Suprapubic skin (tissue), 4 donors: ENCODE measurements around the gene REPIN1. TPM values are rescaled to one million over a fixed set of nuclear protein-coding genes. Genes with fewer than 3 reads are reported as not detected.

Experiments
- DNase-seq, 2 donors: peaks; one replicate each; pipeline ENCODE4 v3.0.0-alpha.2; 2019; ENCODE audit warnings: low spot score in 2 of 2
- H3K27ac ChIP-seq: fragments of 200-600 bp; sonication (generic); one replicate; pipeline ENCODE4 v1.5.1; 2019
- H3K27me3 ChIP-seq: fragments of 200-600 bp; sonication (generic); one replicate; pipeline ENCODE4 v1.5.1; 2019
- H3K36me3 ChIP-seq: fragments of 200-600 bp; sonication (generic); one replicate; pipeline ENCODE4 v1.5.1; 2019
- H3K4me1 ChIP-seq: fragments of 200-600 bp; sonication (generic); one replicate; pipeline ENCODE4 v1.5.1; 2019
- H3K4me3 ChIP-seq: fragments of 200-600 bp; sonication (generic); one replicate; pipeline ENCODE4 v1.5.1; 2019; ENCODE audit warnings: mild to moderate bottlenecking
- H3K9me3 ChIP-seq: fragments of 200-600 bp; sonication (generic); one replicate; pipeline ENCODE4 v1.5.1; 2019
- CTCF ChIP-seq, 2 donors: fragments of 200-600 bp in 1 of 2; fragments of 450-650 bp in 1 of 2; sonication (generic) in 1 of 2; IDR thresholded peaks; one replicate each; pipeline ENCODE4 v1.5.1; 2016 to 2019; ENCODE audit warnings: antibody characterized with exemption in 2 of 2, mild to moderate bottlenecking in 1 of 2, moderate library complexity in 1 of 2
- EP300 ChIP-seq: sonication (generic); formaldehyde crosslinking; IDR thresholded peaks from one replicate; pipeline ENCODE4 v1.6.1; 2017; ENCODE audit warnings: antibody characterized with exemption
- POLR2A ChIP-seq, 2 donors: fragments of 450-650 bp; IDR thresholded peaks; one replicate each; pipeline ENCODE4 v1.6.1; 2017; ENCODE audit warnings: antibody characterized with exemption in 2 of 2, mild to moderate bottlenecking in 2 of 2, moderate library complexity in 2 of 2
- POLR2AphosphoS5 ChIP-seq, 3 donors: sonication (generic); formaldehyde crosslinking; IDR thresholded peaks; one replicate each; pipeline ENCODE4 v1.6.1; 2017; ENCODE audit warnings: antibody characterized with exemption in 3 of 3
- WGBS: methylation state at CpG from one replicate; pipeline ENCODE4 v1.1.5; 2018; 5-methylcytosine and 5-hydroxymethylcytosine counted together
- total RNA-seq, 4 donors: library from RNA; depleted of rRNA; stranded (reverse); fragments of >200 nt; gene quantifications; one replicate each; pipeline ENCODE4 v1.1.0, GENCODE V29; 2016

The REPIN1 gene
- 10 to 100 TPM; 56.1 to 75.5 (median 73.7) TPM for total RNA-seq

- Histone ChIP-seq H3K4me3 (peak within 1 kb of the TSS; percentile 75), H3K27me3 (no peaks in the 10 kb centered on the region), H3K4me1 (peaks cover 48% of the 10 kb centered on the region), H3K36me3 (peaks cover 22% of the 10 kb centered on the region), H3K27ac (peak within 1 kb of the TSS; percentile 93), H3K9me3 (no peaks in the 10 kb centered on the region)
- TF ChIP-seq POLR2A (IDR thresholded peaks at IDR 0.05) (peak in 1 of 2 donors; percentile 43), POLR2AphosphoS5 (IDR thresholded peaks at IDR 0.05) (peak in 2 of 3 donors; percentile 13 to 82), CTCF (IDR thresholded peaks at IDR 0.05) (no peak)
- under 1% methylated on average over 47 of the region's 85 CpGs for WGBS
- DNase-seq: peak; percentile 94 to 97
Measured at GRCh38 chr7:150368096-150368883, at the start of gene REPIN1. REPIN1 (plus strand) TSS chr7:150368822; CDS start chr7:150369712, 890 bp downstream.

GRCh38 chr7:150321788-150322113, 46.9 kb upstream of the REPIN1 start:
- TF ChIP-seq EP300: no peak
- no peak for TF ChIP-seq CTCF (IDR thresholded peaks at IDR 0.05)
- no peak for TF ChIP-seq POLR2A (IDR thresholded peaks at IDR 0.05)
- TF ChIP-seq POLR2AphosphoS5 (IDR thresholded peaks at IDR 0.05): no peak
- no peaks in the 10 kb centered on the region for H3K9me3 ChIP-seq
- DNase-seq: no peak
- H3K36me3 ChIP-seq: no peaks in the 10 kb centered on the region
- no peak overlapping the region for H3K4me3 ChIP-seq
- H3K27me3 ChIP-seq: no peaks in the 10 kb centered on the region
- WGBS: 89% methylated on average over 3 of the region's 3 CpGs
- H3K27ac ChIP-seq: peak overlapping the region; percentile 8
- H3K4me1 ChIP-seq: peaks cover 33% of the 10 kb centered on the region

- peak overlapping the region; percentile 74 for H3K4me3 ChIP-seq
- no peaks in the 10 kb centered on the region for H3K36me3 ChIP-seq
- WGBS: 70% methylated on average over 4 of the region's 4 CpGs
- H3K27me3 ChIP-seq: no peaks in the 10 kb centered on the region
- no peaks in the 10 kb centered on the region for H3K9me3 ChIP-seq
- DNase-seq: no peak
- peak overlapping the region; percentile 84 for H3K27ac ChIP-seq
- TF ChIP-seq POLR2A (IDR thresholded peaks at IDR 0.05) (no peak), POLR2AphosphoS5 (IDR thresholded peaks at IDR 0.05) (no peak), EP300 (no peak), CTCF (IDR thresholded peaks at IDR 0.05) (no peak)
- peaks cover 33% of the 10 kb centered on the region for H3K4me1 ChIP-seq
Measured at GRCh38 chr7:150322114-150322832, 46.3 kb upstream of the REPIN1 start.

- Histone ChIP-seq H3K4me3 (peak within 1 kb of the TSS; percentile 74), H3K4me1 (peaks cover 33% of the 10 kb centered on the region), H3K9me3 (no peaks in the 10 kb centered on the region), H3K27ac (peak within 1 kb of the TSS; percentile 84), H3K27me3 (no peaks in the 10 kb centered on the region), H3K36me3 (no peaks in the 10 kb centered on the region)
- whole genome bisulfite sequencing: 29% methylated on average over 19 of the region's 82 CpGs
- TF ChIP-seq EP300 (no peak), CTCF (IDR thresholded peaks at IDR 0.05) (peak in 1 of 2 donors; percentile 13), POLR2A (IDR thresholded peaks at IDR 0.05) (no peak)
- no peak for DNase-seq
Measured at GRCh38 chr7:150322833-150323681, 45.6 kb upstream of the REPIN1 start, which contains the start of the genes ACTR3C and LRRC61. ACTR3C (minus strand) TSS chr7:150323545; CDS start chr7:150295296, 28,249 bp downstream. LRRC61 (plus strand) TSS chr7:150323355; CDS start chr7:150336862, 13,507 bp downstream.
